Epithelial cell of proximal tubule (primary cell): Measurements from ENCODE around the gene CENPE. TPM values are rescaled to one million over a fixed set of nuclear protein-coding genes. Genes with fewer than 3 reads are reported as not detected.

Source experiments
- DNase-seq: peaks from one replicate; pipeline ENCODE4 v3.0.0-alpha.2; 2011; ENCODE audit warnings: low read depth
- H3K4me3 ChIP-seq: 2 replicates; pipeline ENCODE4 v1.5.1; 2011; ENCODE audit warnings: low read depth, mild to moderate bottlenecking, low read length
- total RNA-seq: library from RNA; depleted of rRNA; stranded (reverse); fragments of >200 nt; gene quantifications from 2 replicates; pipeline ENCODE4 v1.2.3, GENCODE V29; 2015
- TF ChIP-seq, protein P1 (sequence below): conservative IDR thresholded peaks from 2 replicates; pipeline ENCODE4 v1.5.1; 2012; ENCODE audit warnings: low read depth, mild to moderate bottlenecking, low read length

The CENPE gene
- total RNA-seq, 1 donor from 2014 or later = 24.3 TPM

DNA sequence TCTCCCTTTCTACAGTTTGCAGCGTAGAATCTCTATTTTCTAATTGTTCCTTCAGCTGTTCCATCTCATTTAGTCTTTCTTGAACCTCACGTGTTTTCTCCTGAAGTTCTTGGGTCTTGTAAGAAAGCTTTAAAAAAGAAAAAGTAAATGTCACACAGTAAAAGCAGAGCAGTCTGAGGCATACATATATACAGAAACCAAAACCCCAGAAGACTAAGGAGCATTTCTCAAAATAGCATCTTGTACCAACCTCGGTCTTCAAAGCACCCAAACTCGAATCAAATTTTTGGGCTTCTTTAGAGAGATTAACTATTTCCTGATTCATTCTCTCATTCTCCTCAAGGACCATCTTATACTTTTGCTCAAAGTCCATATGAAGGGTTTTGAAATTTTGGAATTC, 39.4 kb downstream of the CENPE start:
- H3K4me3 ChIP-seq = no peak overlapping the region
- DNase-seq = no peak
- TF ChIP-seq, protein P1, sequence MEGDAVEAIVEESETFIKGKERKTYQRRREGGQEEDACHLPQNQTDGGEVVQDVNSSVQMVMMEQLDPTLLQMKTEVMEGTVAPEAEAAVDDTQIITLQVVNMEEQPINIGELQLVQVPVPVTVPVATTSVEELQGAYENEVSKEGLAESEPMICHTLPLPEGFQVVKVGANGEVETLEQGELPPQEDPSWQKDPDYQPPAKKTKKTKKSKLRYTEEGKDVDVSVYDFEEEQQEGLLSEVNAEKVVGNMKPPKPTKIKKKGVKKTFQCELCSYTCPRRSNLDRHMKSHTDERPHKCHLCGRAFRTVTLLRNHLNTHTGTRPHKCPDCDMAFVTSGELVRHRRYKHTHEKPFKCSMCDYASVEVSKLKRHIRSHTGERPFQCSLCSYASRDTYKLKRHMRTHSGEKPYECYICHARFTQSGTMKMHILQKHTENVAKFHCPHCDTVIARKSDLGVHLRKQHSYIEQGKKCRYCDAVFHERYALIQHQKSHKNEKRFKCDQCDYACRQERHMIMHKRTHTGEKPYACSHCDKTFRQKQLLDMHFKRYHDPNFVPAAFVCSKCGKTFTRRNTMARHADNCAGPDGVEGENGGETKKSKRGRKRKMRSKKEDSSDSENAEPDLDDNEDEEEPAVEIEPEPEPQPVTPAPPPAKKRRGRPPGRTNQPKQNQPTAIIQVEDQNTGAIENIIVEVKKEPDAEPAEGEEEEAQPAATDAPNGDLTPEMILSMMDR = no peak

DNA sequence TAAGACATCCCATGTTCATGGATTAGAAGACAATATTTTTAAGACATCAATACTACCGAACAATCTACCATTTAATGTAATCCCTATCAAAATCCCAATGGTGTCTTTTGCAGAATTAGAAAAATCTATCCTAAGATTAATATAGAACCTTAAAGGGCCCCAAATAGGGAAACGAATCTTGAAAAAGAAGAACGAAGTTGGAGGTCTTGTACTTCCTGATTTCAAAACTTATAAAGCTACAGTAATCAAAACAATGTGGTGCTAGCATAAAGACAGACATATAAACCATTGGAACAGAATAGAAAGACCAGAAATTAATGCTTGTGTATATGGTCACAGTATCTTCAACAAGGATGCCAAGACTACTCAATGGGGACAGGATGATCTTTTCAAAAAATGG, 42.0 kb downstream of the CENPE start:
- DNase-seq = no peak
- TF ChIP-seq, protein P1 = no peak

DNA sequence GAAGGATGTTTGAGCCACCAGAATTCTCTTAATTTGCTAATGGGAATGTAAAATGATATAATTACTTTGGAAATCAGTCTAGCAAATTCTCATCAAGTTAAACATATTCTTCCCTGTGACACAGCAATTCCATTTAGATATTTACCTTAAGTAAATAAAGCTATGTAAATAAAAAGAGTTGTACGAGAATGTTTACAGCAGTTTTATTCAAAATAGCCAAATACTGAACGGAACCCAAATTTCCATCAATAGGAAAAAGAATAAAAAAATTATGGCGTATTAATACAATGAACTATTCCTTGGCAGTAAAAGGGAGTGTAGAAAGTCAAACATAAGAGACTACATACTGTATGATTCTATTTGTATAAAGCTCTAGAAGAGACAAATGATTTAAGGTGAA, 45.8 kb downstream of the CENPE start:
- TF ChIP-seq, protein P1 = no peak

More for the DNA sequence above, 42.0 kb downstream of the CENPE start:
- H3K4me3 ChIP-seq = no peak overlapping the region

DNA sequence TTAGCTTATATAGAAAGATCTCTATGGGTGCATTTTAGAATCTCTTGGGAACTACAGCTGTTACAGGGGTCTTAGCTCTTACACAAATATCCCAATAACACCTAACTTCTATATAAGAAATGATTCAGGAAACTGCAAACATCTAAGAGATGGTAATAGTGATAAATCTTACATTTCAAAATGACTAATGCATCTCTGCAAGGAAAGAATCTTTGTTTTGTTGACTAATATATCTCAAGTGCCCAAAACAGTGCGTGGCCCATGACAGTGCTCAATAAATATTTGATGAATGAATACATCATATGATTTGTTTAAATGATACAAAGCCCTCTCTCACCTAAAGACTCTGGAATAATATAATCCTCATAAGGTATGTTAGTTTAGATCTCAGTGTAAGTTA, 47.5 kb downstream of the CENPE start:
- H3K4me3 ChIP-seq = no peak overlapping the region
- TF ChIP-seq, protein P1 = no peak
- no peak for DNase-seq

More for the DNA sequence above, 45.8 kb downstream of the CENPE start:
- no peak overlapping the region for H3K4me3 ChIP-seq
- DNase-seq = no peak

DNA sequence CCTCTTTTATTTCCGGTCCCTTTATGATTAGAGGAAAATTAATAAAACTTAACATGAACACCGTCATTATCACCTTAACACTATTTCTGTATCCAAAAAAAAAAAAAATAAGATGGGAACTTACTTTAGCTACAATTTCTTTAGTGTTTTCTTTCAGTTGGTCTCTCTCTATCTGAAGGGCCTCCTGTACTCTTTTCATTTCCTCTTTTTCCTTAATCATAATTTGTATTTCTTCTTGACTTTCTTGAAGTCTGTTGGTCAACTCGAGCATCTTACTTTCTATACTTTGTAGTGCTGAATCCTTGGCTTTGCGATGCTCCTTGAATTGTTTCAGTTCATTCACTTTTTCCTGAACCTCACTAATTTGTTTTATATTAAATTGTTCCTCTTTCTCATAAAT, 53.2 kb downstream of the CENPE start:
- TF ChIP-seq, protein P1 = no peak
- no peak for DNase-seq

DNA sequence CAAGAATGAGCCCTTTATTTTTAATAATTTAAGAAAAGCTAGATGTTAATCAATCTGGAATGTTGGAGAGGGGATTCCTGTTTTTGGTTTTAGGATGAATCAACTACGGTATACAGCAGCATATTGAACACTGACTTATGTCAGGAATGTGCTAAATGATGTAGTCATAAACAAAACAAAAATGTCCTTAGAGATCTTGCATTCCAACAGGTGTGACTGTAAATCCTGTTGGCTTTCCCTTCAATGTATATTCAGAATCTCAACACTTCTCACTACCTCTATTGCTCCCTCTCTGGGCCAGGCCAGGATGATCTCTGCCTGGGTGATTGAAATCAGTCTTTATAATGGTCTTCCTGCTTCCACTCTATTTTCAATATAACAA, 60.7 kb downstream of the CENPE start:
- H3K4me3 ChIP-seq = no peak overlapping the region
- TF ChIP-seq, protein P1 = no peak
- DNase-seq = no peak

More for the DNA sequence above, 53.2 kb downstream of the CENPE start:
- H3K4me3 ChIP-seq = no peak overlapping the region

DNA sequence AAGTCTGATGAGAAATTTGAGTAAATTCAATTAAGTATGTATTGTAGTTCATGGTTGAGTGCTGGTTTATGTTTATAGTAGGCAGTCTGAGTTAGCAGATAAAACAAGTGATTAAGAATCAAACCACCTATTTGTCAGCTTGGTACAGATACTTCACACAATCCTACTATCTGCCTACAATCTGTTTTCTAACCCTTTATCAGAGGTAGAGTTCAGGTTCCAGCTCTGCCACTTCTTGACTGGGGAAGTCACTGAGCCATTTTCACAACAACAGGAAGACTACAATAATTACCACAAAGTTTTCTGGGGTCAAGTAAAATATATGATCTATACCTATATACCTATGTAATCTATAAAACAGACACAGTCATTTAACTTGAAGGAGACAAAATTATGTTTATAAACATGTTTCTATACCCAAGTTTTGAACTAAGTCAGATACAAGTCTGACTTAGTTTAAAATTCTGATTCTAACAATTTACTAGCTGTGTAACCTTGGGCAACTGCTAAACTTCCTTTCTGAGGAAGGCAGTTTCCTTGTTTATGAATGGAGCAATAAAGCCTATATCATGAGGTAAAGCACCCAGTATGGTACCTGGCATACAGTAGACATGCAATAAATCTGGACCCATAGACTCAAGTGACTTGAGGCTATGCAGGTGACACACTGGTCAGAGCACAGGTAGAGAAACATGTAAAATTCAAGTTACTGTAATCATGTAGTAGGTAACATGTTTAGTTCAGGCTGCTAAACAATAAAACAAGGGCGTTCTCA, 61.3 kb downstream of the CENPE start:
- no peak overlapping the region for H3K4me3 ChIP-seq
- no peak for DNase-seq
- TF ChIP-seq, protein P1 = no peak
